CD14-positive monocyte (primary cell): ENCODE results near the gene FAM193A. TPM values are rescaled to one million over a fixed set of nuclear protein-coding genes. Genes with fewer than 3 reads are reported as not detected.

Experiments
- DNase-seq, 3 donors: peaks; one replicate each; pipeline ENCODE4 v3.0.0-alpha.2; 2011 to 2022
- H2AFZ ChIP-seq: 2 replicates; pipeline ENCODE4 v1.6.0; 2012; ENCODE audit warnings: mild to moderate bottlenecking, low read depth, low read length, inconsistent platforms; ENCODE audit not compliant: insufficient read depth, poor library complexity, severe bottlenecking
- H3K27ac ChIP-seq, 2 donors: 1 replicate in 1 of 2; 2 replicates in 1 of 2; pipeline ENCODE4 v1.5.1; 2012 to 2013; ENCODE audit warnings: low read length in 2 of 2, control low read depth in 1 of 2, inconsistent platforms in 1 of 2, low read depth in 1 of 2, mild to moderate bottlenecking in 1 of 2
- H3K27me3 ChIP-seq, 2 donors: one replicate each; pipeline versions ENCODE4 v1.6.0 to v1.6.1; 2011 to 2013; ENCODE audit warnings: low read length in 2 of 2; ENCODE audit not compliant: control insufficient read depth in 2 of 2, insufficient read depth in 2 of 2
- H3K36me3 ChIP-seq, 2 donors: replicated peaks in 1 of 2; 1 replicate in 1 of 2; 2 replicates in 1 of 2; pipeline versions ENCODE4 v1.5.1 to v1.6.1; 2012 to 2013; ENCODE audit warnings: low read length in 2 of 2, control low read depth in 1 of 2, inconsistent platforms in 1 of 2, mild to moderate bottlenecking in 1 of 2; ENCODE audit not compliant: insufficient read depth in 2 of 2, control insufficient read depth in 1 of 2
- H3K4me1 ChIP-seq, 2 donors: 1 replicate in 1 of 2; 2 replicates in 1 of 2; pipeline versions ENCODE4 v1.5.1 to v1.6.1; 2012 to 2013; ENCODE audit warnings: low read length in 2 of 2, control low read depth in 1 of 2, inconsistent platforms in 1 of 2, mild to moderate bottlenecking in 1 of 2, moderate library complexity in 1 of 2; ENCODE audit not compliant: insufficient read depth in 2 of 2, control insufficient read depth in 1 of 2
- H3K4me2 ChIP-seq: replicated peaks from 2 replicates; pipeline ENCODE3; 2012; ENCODE audit warnings: low read length, moderate library complexity, mild to moderate bottlenecking; ENCODE audit not compliant: poor library complexity, severe bottlenecking; ENCODE audit errors: extremely low read depth
- H3K4me3 ChIP-seq, 3 experiments: fragments of 200-600 bp in 1 of 3; sonication (generic) in 1 of 3; replicated peaks in 1 of 3; 1 replicate in 2 of 3; 2 replicates in 1 of 3; pipeline ENCODE4 v1.5.1; 2011 to 2013; ENCODE audit warnings: low read length in 3 of 3, mild to moderate bottlenecking in 3 of 3, control low read depth in 2 of 3, low read depth in 2 of 3, inconsistent platforms in 1 of 3, moderate library complexity in 1 of 3
- H3K79me2 ChIP-seq: 2 replicates; pipeline ENCODE4 v1.6.0; 2012; ENCODE audit warnings: mild to moderate bottlenecking, control low read depth, inconsistent platforms, low read length, moderate library complexity; ENCODE audit not compliant: insufficient read depth
- H3K9ac ChIP-seq: 2 replicates; pipeline ENCODE4 v1.6.0; 2017; ENCODE audit warnings: low read length, mild to moderate bottlenecking; ENCODE audit not compliant: insufficient read depth, poor library complexity, severe bottlenecking
- H3K9me3 ChIP-seq, 2 donors: replicated peaks in 1 of 2; 1 replicate in 1 of 2; 2 replicates in 1 of 2; pipeline versions ENCODE4 v1.5.1 to v1.6.1; 2012 to 2013; ENCODE audit warnings: low read length in 2 of 2, control low read depth in 1 of 2; ENCODE audit not compliant: control insufficient read depth in 1 of 2, insufficient read depth in 1 of 2
- H4K20me1 ChIP-seq: 2 replicates; pipeline ENCODE4 v1.6.0; 2012; ENCODE audit warnings: mild to moderate bottlenecking, low read length, control low read depth, moderate library complexity; ENCODE audit not compliant: insufficient read depth
- H3K27ac Mint-ChIP-seq, 7 donors: one replicate each; pipeline ENCODE4 v1.8.0; 2020; ENCODE audit warnings: mild to moderate bottlenecking in 7 of 7, mixed read lengths in 7 of 7, moderate library complexity in 6 of 7, inconsistent platforms in 2 of 7
- H3K27me3 Mint-ChIP-seq, 3 donors: one replicate each; pipeline ENCODE4 v1.8.0; 2021 to 2022; ENCODE audit warnings: low read depth in 3 of 3, mild to moderate bottlenecking in 3 of 3, mixed read lengths in 3 of 3, moderate library complexity in 3 of 3, inconsistent platforms in 1 of 3
- H3K36me3 Mint-ChIP-seq, 2 donors: one replicate each; pipeline ENCODE4 v1.8.0; 2020; ENCODE audit warnings: mixed read lengths in 2 of 2, inconsistent platforms in 1 of 2, mild to moderate bottlenecking in 1 of 2
- H3K4me1 Mint-ChIP-seq: one replicate; pipeline ENCODE4 v1.8.0; 2020; ENCODE audit warnings: mild to moderate bottlenecking, mixed read lengths
- H3K4me3 Mint-ChIP-seq, 2 donors: one replicate each; pipeline ENCODE4 v1.8.0; 2020; ENCODE audit warnings: mild to moderate bottlenecking in 2 of 2, mixed read lengths in 2 of 2, moderate library complexity in 1 of 2
- H3K9me3 Mint-ChIP-seq, 7 donors: one replicate each; pipeline ENCODE4 v1.8.0; 2020 to 2022; ENCODE audit warnings: mixed read lengths in 7 of 7, mild to moderate bottlenecking in 6 of 7, moderate library complexity in 6 of 7, inconsistent platforms in 2 of 7
- CTCF ChIP-seq: fragments of 200-600 bp; IDR thresholded peaks from one replicate; pipeline ENCODE4 v1.8.0; 2022; ENCODE audit warnings: antibody characterized with exemption, mild to moderate bottlenecking
- WGBS: methylation state at CpG from one replicate; pipeline ENCODE4 v1.1.5; 2013; ENCODE audit warnings: missing lambda C conversion rate; ENCODE audit not compliant: insufficient coverage; 5-methylcytosine and 5-hydroxymethylcytosine counted together
- intact Hi-C, 2 donors: fragments of 100-400 bp; cut with micrococcal nuclease; formaldehyde crosslinking; loops; one replicate each; pipeline versions ENCODE4 v1.15.0 to v1.15.1; 2023
- polyA plus RNA-seq, 3 donors: library from polyadenylated mRNA; depleted of rRNA in 1 of 3; unstranded in 2 of 3; stranded (reverse) in 1 of 3; fragments of 300-500 nt in 2 of 3; fragments of >200 nt in 1 of 3; fragmentation: Illumina TruSeq in 2 of 3; gene quantifications; 1 replicate in 2 of 3; 2 replicates in 1 of 3; pipeline ENCODE4 v1.2.3, GENCODE V29; 2012 to 2021

Gene FAM193A
- polyA plus RNA-seq, 3 donors = 0.66 to 11.8 (median 0.82) TPM

- Mint-ChIP-seq H3K27me3 (peaks cover 0 to 1% (median 0%) of the 10 kb centered on the region in 3 donors), H3K9me3 (no peaks in the 10 kb centered on the region), H3K27ac (peak overlapping the region in 5 of 7 donors; percentile 6 to 64 (median 36)), H3K36me3 (peaks cover 11 to 26% of the 10 kb centered on the region in 2 donors), H3K4me3 (no peak overlapping the region), H3K4me1 (peaks cover 43% of the 10 kb centered on the region)
- H3K4me3 ChIP-seq = no peak overlapping the region
- H2AFZ ChIP-seq = no peak overlapping the region
- intact Hi-C loops = no loop called here
- DNase-seq = no peak
- peaks cover 0 to 7% of the 10 kb centered on the region in 2 donors for H3K36me3 ChIP-seq
- peaks cover 10 to 26% of the 10 kb centered on the region in 2 donors for H3K4me1 ChIP-seq
- H3K9me3 ChIP-seq = no peaks in the 10 kb centered on the region
- H3K4me2 ChIP-seq = no peak overlapping the region
- H3K27ac ChIP-seq = peak overlapping the region in 1 of 2 donors; percentile 18
- no peak for TF ChIP-seq CTCF
- no peak overlapping the region for H3K9ac ChIP-seq
- no peaks in the 10 kb centered on the region for H3K27me3 ChIP-seq
- 92% methylated on average over 3 of the region's 4 CpGs for WGBS
- peaks cover 98% of the 10 kb centered on the region for H4K20me1 ChIP-seq
- H3K79me2 ChIP-seq = peaks cover 98% of the 10 kb centered on the region
Observed at GRCh38 chr4:2572866-2573265, 36.4 kb downstream of the FAM193A start.

- peaks cover 0 to 5% (median 0%) of the 10 kb centered on the region in 7 donors for H3K9me3 Mint-ChIP-seq
- Histone ChIP-seq H3K4me1 (peaks cover 10 to 26% of the 10 kb centered on the region in 2 donors), H3K4me3 (no peak overlapping the region), H3K36me3 (peaks cover 0 to 2% of the 10 kb centered on the region in 2 donors), H3K79me2 (peaks cover 98% of the 10 kb centered on the region), H3K9ac (no peak overlapping the region), H3K4me2 (no peak overlapping the region), H3K9me3 (no peaks in the 10 kb centered on the region), H3K27ac (peak overlapping the region in 1 of 2 donors; percentile 57), H3K27me3 (no peaks in the 10 kb centered on the region), H2AFZ (no peak overlapping the region), H4K20me1 (peaks cover 98% of the 10 kb centered on the region)
- H3K4me1 Mint-ChIP-seq = peaks cover 42% of the 10 kb centered on the region
- H3K27me3 Mint-ChIP-seq = peaks cover 0 to 1% (median 0%) of the 10 kb centered on the region in 3 donors
- TF ChIP-seq CTCF = no peak
- H3K36me3 Mint-ChIP-seq = peaks cover 8 to 22% of the 10 kb centered on the region in 2 donors
- intact Hi-C loops = no loop called here
- 77% methylated on average over 5 of the region's 7 CpGs for WGBS
- peak overlapping the region in 5 of 7 donors; percentile 8 to 75 (median 54) for H3K27ac Mint-ChIP-seq
- DNase-seq = no peak
- no peak overlapping the region for H3K4me3 Mint-ChIP-seq
Observed at GRCh38 chr4:2574009-2574408, 37.6 kb downstream of the FAM193A start.
